Psoas muscle (tissue), 8 donors: ENCODE results near the gene UTP4. TPM values are rescaled to one million over a fixed set of nuclear protein-coding genes. Genes with fewer than 3 reads are reported as not detected.

Experiments used
- ATAC-seq, 4 donors: fragments of 200-7000 bp; cut with Tn5 transposase; one replicate each; pipeline ENCODE4 v1.9.1; 2020; ENCODE audit warnings: moderate library complexity in 3 of 4, mild to moderate bottlenecking in 2 of 4
- DNase-seq, 2 donors: peaks; one replicate each; pipeline ENCODE4 v3.0.0-alpha.2; 2020
- H3K27ac ChIP-seq: fragments of 200-600 bp; one replicate; pipeline ENCODE4 v1.8.0; 2022
- H3K27me3 ChIP-seq, 3 donors: fragments of 200-600 bp in 1 of 3; one replicate each; pipeline versions ENCODE4 v1.6.1 to v1.8.0; 2013 to 2022; ENCODE audit warnings: low read length in 2 of 3, mild to moderate bottlenecking in 2 of 3, moderate library complexity in 1 of 3; ENCODE audit not compliant: insufficient read depth in 3 of 3
- H3K36me3 ChIP-seq, 2 donors: fragments of 200-600 bp in 1 of 2; one replicate each; pipeline versions ENCODE4 v1.6.1 to v1.8.0; 2013 to 2022; ENCODE audit warnings: low read depth in 1 of 2, mild to moderate bottlenecking in 1 of 2, moderate library complexity in 1 of 2; ENCODE audit not compliant: insufficient read depth in 1 of 2
- H3K4me1 ChIP-seq: fragments of 200-600 bp; one replicate; pipeline ENCODE4 v1.8.0; 2022
- H3K4me3 ChIP-seq: fragments of 200-600 bp; one replicate; pipeline ENCODE4 v1.8.0; 2022; ENCODE audit warnings: mild to moderate bottlenecking
- H3K9me3 ChIP-seq: fragments of 200-600 bp; one replicate; pipeline ENCODE4 v1.8.0; 2022
- WGBS, 3 donors: extraction: QIAGEN DNeasy Blood & Tissue Kit; methylation state at CpG; one replicate each; pipeline versions ENCODE4 v1.1.6 to v1.1.7; 2013; 5-methylcytosine and 5-hydroxymethylcytosine counted together
- intact Hi-C, 2 donors: fragments of 100-400 bp; cut with DNase I; formaldehyde crosslinking; loops; one replicate each; pipeline versions ENCODE4 v1.11.0 to v1.14.2; 2022
- polyA plus RNA-seq, 3 donors: library from polyadenylated mRNA; stranded (reverse); fragments of 200-250 nt; gene quantifications; one replicate each; pipeline ENCODE4 v1.2.3, GENCODE V29; 2013
- total RNA-seq, 4 donors: library from RNA; stranded (reverse); fragmentation: NEBNext Ultra II Directional in 2 of 4; extraction: Animal tissue kit (Norgen Biotek cat#: 25700) in 2 of 4; gene quantifications; one replicate each; pipeline versions ENCODE4 v1.2.1 to v1.2.4, GENCODE V29; 2021 to 2023
- TF ChIP-seq, protein P1 (sequence below): fragments of 200-600 bp; IDR thresholded peaks from one replicate; pipeline ENCODE4 v1.8.0; 2022; ENCODE audit warnings: antibody characterized with exemption
- donor health status: healthy with polysubstance abuse.
- donor health status: DM: no; HTN: no; CAD: no; lungs with moderate emphysema.
- donor health status: Bipolar disorder and iron deficiency.
- donor health status: healthy.
- donor health status: DM: yes; HTN: yes; CAD: no.
- donor health status: DM: no; HTN: no; CAD: no.
- donor health status: DM: no; HTN: no; CAD: no.
- donor health status: DM: yes; HTN: yes; CAD: no.

Gene UTP4
- total and polyA plus RNA-seq, 7 donors = 38.8 to 107 (median 73.8) TPM

DNA sequence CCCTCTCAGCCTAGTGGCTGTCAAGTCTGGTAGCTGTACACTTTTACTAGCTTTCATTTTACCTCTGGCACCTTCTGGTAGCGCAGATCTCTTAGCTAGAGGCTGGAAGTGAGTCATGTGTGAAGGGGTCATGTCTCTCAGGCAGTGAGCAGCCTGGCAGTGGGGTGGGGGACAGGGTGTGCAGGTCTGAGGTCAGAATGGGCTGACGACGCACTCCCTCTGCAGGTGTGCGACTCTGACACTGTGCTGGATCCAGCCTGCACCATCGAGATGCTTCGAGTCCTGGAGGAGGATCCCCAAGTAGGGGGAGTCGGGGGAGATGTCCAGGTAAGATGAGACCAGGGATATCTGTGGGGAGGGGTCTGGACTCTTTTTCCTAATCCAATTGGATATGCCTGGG lies 19.2 kb upstream of the UTP4 start:
- H3K27ac ChIP-seq = no peak overlapping the region

DNA sequence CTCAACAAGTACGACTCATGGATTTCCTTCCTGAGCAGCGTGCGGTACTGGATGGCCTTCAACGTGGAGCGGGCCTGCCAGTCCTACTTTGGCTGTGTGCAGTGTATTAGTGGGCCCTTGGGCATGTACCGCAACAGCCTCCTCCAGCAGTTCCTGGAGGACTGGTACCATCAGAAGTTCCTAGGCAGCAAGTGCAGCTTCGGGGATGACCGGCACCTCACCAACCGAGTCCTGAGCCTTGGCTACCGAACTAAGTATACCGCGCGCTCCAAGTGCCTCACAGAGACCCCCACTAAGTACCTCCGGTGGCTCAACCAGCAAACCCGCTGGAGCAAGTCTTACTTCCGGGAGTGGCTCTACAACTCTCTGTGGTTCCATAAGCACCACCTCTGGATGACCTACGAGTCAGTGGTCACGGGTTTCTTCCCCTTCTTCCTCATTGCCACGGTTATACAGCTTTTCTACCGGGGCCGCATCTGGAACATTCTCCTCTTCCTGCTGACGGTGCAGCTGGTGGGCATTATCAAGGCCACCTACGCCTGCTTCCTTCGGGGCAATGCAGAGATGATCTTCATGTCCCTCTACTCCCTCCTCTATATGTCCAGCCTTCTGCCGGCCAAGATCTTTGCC lies 18.0 kb upstream of the UTP4 start:
- H3K9me3 ChIP-seq = no peaks in the 10 kb centered on the region
- H3K4me3 ChIP-seq = no peak overlapping the region
- TF ChIP-seq, protein P1, sequence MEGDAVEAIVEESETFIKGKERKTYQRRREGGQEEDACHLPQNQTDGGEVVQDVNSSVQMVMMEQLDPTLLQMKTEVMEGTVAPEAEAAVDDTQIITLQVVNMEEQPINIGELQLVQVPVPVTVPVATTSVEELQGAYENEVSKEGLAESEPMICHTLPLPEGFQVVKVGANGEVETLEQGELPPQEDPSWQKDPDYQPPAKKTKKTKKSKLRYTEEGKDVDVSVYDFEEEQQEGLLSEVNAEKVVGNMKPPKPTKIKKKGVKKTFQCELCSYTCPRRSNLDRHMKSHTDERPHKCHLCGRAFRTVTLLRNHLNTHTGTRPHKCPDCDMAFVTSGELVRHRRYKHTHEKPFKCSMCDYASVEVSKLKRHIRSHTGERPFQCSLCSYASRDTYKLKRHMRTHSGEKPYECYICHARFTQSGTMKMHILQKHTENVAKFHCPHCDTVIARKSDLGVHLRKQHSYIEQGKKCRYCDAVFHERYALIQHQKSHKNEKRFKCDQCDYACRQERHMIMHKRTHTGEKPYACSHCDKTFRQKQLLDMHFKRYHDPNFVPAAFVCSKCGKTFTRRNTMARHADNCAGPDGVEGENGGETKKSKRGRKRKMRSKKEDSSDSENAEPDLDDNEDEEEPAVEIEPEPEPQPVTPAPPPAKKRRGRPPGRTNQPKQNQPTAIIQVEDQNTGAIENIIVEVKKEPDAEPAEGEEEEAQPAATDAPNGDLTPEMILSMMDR = no peak
- H3K27me3 ChIP-seq = no peaks in the 10 kb centered on the region
- DNase-seq (no peak), ATAC-seq (no peak)
- 89% methylated on average over 25 of the region's 25 CpGs for WGBS, 3 donors
- intact Hi-C loops = loop anchor here (10.0 kb wide), 2 partner anchors 110 to 120 kb away; no protein-coding TSS in a partner anchor
- peaks cover 3% of the 10 kb centered on the region for H3K4me1 ChIP-seq
- no peak overlapping the region for H3K27ac ChIP-seq
- peaks cover 0 to 68% of the 10 kb centered on the region in 2 donors for H3K36me3 ChIP-seq

More for the DNA sequence above, 19.2 kb upstream of the UTP4 start:
- no peak for DNase-seq
- Histone ChIP-seq H3K27me3 (peaks cover 0 to 2% (median 0%) of the 10 kb centered on the region in 3 donors), H3K36me3 (peaks cover 0 to 59% of the 10 kb centered on the region in 2 donors), H3K9me3 (no peaks in the 10 kb centered on the region), H3K4me1 (peaks cover 1% of the 10 kb centered on the region), H3K4me3 (no peak overlapping the region)
- 90 to 94% (median 93%) methylated on average over 7 of the region's 7 CpGs for WGBS, 3 donors
- intact Hi-C loops = loop anchor here (10.0 kb wide), 2 partner anchors 108 to 118 kb away; no protein-coding TSS in a partner anchor
- ATAC-seq = no peak
- TF ChIP-seq, protein P1 = no peak

DNA sequence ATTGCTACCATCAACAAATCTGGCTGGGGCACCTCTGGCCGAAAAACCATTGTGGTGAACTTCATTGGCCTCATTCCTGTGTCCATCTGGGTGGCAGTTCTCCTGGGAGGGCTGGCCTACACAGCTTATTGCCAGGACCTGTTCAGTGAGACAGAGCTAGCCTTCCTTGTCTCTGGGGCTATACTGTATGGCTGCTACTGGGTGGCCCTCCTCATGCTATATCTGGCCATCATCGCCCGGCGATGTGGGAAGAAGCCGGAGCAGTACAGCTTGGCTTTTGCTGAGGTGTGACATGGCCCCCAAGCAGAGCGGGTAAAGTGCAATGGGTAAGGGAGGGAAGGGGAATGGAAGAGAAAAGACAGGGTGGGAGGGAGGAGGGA lies 17.5 kb upstream of the UTP4 start:
- 95 to 99% (median 96%) methylated on average over 6 of the region's 6 CpGs for WGBS, 3 donors
- H3K36me3 ChIP-seq = peaks cover 0 to 68% of the 10 kb centered on the region in 2 donors
- no peaks in the 10 kb centered on the region for H3K9me3 ChIP-seq
- no peak overlapping the region for H3K4me3 ChIP-seq
- ATAC-seq (no peak), DNase-seq (no peak)
- H3K4me1 ChIP-seq = peaks cover 3% of the 10 kb centered on the region
- intact Hi-C loops = loop anchor here (10.0 kb wide), 2 partner anchors 110 to 120 kb away; no protein-coding TSS in a partner anchor
- TF ChIP-seq, protein P1 = no peak
- H3K27me3 ChIP-seq = no peaks in the 10 kb centered on the region
- no peak overlapping the region for H3K27ac ChIP-seq

DNA sequence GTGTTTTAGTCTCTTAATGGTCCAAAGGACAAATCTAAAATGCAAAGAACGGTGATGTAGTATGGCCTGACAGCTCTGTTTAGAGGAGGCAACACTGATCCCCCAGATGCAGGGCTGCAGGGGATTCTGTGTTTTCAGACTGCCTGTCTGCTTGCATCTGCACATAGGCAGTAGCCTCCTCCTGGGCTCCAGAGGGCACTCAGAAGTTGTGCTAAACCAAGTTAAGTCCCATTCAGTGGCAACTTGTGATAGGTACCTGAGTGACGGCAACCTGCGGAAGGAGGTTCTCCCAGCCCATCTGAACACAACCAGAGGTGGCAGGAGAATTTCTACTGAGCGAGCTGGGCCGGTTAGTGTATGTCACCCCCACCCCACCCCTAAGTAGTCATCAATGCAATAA lies 17.1 kb upstream of the UTP4 start:
- no peaks in the 10 kb centered on the region for H3K27me3 ChIP-seq
- no peak for ATAC-seq
- H3K27ac ChIP-seq = no peak overlapping the region
- TF ChIP-seq, protein P1 = no peak
- peaks cover 0 to 68% of the 10 kb centered on the region in 2 donors for H3K36me3 ChIP-seq
- H3K4me1 ChIP-seq = peaks cover 3% of the 10 kb centered on the region
- WGBS, 3 donors = 90 to 99% (median 98%) methylated on average over 5 of the region's 5 CpGs
- DNase-seq = no peak
- no peak overlapping the region for H3K4me3 ChIP-seq
- no peaks in the 10 kb centered on the region for H3K9me3 ChIP-seq
- intact Hi-C loops = loop anchor here (10.0 kb wide), 2 partner anchors 111 to 121 kb away; no protein-coding TSS in a partner anchor
